Lung microvascular endothelial cell (primary cell): ENCODE results near the gene DVL1. TPM values are rescaled to one million over a fixed set of nuclear protein-coding genes. Genes with fewer than 3 reads are reported as not detected.

ENCODE experiments used
- DNase-seq, 2 donors: peaks; one replicate each; pipeline versions ENCODE4 v3.0.0 to v3.0.0-alpha.2; 2010; ENCODE audit warnings: low read depth in 2 of 2
- total RNA-seq: library from RNA; depleted of rRNA; stranded (reverse); fragments of >200 nt; gene quantifications from 2 replicates; pipeline ENCODE4 v1.2.1, GENCODE V29; 2014

DVL1 gene
- total RNA-seq, 1 donor from 2014 or later: 39.7 TPM

GRCh38 chr1:1342061-1342562, 7.1 kb downstream of the DVL1 start:
- DNase-seq: no peak

- DNase-seq: no peak
Measured at GRCh38 chr1:1341549-1342021, 7.6 kb downstream of the DVL1 start.

GRCh38 chr1:1340791-1341548, 8.2 kb downstream of the DVL1 start:
- no peak for DNase-seq

GRCh38 chr1:1340185-1340584, 9.0 kb downstream of the DVL1 start:
- no peak for DNase-seq

- no peak for DNase-seq
Measured at GRCh38 chr1:1338278-1338677, 10.9 kb downstream of the DVL1 start.

- no peak for DNase-seq
Measured at GRCh38 chr1:1337793-1338147, 11.4 kb downstream of the DVL1 start.

GRCh38 chr1:1336931-1337792, 12.1 kb downstream of the DVL1 start:
- DNase-seq: no peak

GRCh38 chr1:1336446-1336845, 12.8 kb downstream of the DVL1 start:
- no peak for DNase-seq

GRCh38 chr1:1335792-1336248, 13.4 kb downstream of the DVL1 start:
- DNase-seq: no peak

GRCh38 chr1:1335283-1335682, 13.9 kb downstream of the DVL1 start:
- no peak for DNase-seq

GRCh38 chr1:1334835-1335234, 14.4 kb downstream of the DVL1 start:
- no peak for DNase-seq

- DNase-seq: no peak
Measured at GRCh38 chr1:1333551-1334241, 15.5 kb downstream of the DVL1 start.

- no peak for DNase-seq
Measured at GRCh38 chr1:1332774-1333480, 16.3 kb downstream of the DVL1 start.

- DNase-seq: no peak
Measured at GRCh38 chr1:1332031-1332755, 17.0 kb downstream of the DVL1 start.

- no peak for DNase-seq
Measured at GRCh38 chr1:1331068-1331965, 17.9 kb downstream of the DVL1 start, which contains the start of gene TAS1R3. Gene TAS1R3 (plus strand): TSS chr1:1331280. CDS start chr1:1331346, 66 bp downstream.

GRCh38 chr1:1330366-1331067, 18.7 kb downstream of the DVL1 start:
- no peak for DNase-seq

- DNase-seq: no peak
Measured at GRCh38 chr1:1329304-1330210, 19.7 kb downstream of the DVL1 start.

- DNase-seq: no peak
Measured at GRCh38 chr1:1328254-1328653, 21.0 kb downstream of the DVL1 start.
